HG03097 (cell line): Measurements from ENCODE around the gene SENP1.

Experiments
- ATAC-seq: cut with Tn5 transposase; IDR thresholded peaks from one replicate; pipeline ENCODE4 v1.9.1; 2021; ENCODE audit not compliant: unreplicated experiment, low FRiP score

SENP1 gene

DNA sequence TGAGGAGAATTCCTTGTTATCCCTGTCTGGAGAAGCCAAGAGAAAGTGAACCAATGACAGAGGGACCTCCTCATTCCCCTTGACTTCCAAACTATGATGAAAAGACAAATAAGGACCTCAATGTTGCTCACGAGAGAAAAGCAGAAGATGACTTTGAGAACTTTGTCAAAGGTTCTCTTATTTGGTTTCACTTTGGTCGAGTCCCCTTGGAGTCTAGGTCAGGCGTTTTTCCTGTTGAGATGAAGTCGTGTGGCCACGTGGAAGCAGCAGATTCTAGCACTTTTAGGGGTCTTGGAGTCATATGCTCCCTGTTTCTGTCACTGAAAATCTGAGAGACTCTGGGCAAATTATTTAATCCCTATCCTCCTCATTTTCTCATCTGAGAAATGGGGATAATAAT is 67.8 kb downstream of the SENP1 start:
- ATAC-seq: no peak

DNA sequence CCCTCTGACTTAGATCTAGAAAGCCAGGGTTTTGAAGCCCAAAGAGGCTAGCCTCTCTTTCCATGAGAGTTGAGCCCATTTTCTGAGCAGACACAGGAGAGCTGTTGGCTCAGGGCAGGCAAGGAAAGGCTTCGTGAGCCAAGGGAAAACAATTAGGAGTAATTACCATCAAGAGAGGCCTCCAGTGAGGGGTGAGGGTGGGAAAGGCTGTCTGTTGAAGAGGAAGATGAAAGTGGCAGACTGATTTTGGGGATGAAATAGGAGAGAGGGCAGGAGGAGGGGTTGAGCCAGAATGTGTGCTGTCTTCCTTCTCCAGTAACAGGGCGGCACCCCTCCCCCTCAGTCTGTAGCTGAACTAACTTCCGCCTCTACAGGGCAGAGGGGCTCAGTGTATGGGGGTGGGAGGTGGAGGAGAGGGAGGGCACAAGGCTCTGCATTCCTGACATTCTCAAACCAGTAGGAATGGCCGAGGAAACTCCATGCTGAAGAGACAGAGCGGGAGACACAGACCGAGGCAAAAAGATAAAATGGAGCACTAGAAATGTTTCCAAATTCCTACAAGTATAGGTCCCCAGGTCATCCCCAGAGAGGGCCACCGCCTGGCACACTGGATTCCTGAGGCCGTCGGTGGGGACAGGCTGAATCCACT is 68.5 kb downstream of the SENP1 start:
- no peak for ATAC-seq

DNA sequence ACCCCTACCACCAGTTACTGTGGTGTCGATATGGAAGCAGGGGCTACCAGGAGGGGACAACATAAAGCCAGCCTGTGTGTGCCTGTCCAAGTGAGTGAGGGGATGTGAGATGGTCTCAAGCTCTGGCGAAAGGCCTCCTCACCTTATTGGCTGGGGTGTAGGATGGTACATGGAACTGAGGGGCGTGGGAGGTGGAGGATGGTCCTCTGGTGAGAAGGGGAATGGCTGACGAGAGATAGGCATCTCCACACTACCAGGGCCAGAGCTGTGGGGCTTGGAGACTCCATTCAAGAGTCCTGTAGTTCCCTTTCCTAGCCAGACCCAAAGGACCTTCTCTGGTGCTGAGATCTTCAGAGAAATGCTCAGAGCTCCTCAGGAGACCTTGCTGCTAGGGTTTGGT is 69.1 kb downstream of the SENP1 start:
- no peak for ATAC-seq

DNA sequence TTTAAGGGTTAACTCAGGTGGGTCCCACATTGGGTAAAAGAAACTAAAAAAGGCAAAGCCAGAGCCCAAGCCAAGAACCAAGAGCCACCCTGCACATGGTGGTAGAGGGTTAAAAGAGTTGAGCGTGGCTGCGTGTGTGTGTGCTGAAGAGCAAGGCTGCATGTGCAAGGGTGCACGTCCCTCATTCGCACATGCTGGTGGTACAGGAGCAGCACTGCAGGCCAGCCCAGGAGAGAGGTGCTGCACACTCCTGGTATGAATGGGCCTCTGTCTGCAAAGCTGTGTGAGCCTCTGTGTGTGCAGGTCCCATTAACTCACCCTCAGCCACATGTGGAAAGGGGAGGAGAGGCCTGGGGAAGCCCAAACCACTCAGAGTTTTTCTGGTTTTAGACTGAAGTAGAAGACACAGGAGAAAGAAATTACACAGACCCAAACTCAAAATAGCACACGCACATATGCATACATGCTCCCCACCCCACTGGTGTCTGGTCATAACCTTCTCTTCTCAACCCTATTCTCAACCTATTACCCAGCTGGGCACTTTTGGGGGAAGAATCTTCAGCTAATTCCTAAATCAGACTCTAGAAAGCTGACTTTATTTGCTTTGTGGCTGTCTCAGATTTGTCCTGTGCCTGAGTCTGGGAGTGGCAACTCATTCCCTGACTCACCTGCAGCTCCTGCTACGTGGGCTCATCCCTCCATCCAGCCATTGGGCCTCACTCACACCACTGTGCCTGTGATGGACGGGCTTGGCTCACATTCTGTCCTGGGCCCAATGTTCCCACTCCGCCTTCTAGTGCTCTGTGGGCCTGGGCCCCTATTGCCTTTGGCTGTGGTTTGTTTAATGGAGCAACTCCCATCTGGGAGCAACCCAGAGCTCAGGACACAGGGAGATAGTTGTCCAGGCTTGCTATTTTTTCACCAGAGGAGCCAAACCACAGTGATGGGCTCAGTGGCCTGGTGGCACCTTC is 70.8 kb downstream of the SENP1 start:
- no peak for ATAC-seq

DNA sequence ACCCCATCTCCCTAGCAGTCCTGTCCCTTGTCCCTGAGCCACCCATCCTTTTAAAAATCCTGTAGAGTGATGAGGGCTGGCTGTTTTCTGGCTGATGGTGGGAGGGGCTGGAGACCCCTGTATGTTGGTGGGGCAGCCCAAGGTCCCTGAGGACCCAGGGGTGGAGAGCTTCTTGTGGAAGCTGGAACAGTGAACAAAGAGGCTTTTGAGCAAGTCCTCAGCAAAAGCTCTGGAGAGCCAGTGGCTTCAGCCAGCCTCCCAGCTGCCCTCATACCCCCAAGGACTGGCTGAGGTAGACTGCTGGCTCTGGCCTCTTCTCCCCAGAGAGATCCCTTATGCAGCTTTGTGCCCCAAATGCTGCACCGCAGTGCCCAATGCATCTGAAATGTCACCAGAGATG is 72.4 kb downstream of the SENP1 start:
- ATAC-seq: no peak

DNA sequence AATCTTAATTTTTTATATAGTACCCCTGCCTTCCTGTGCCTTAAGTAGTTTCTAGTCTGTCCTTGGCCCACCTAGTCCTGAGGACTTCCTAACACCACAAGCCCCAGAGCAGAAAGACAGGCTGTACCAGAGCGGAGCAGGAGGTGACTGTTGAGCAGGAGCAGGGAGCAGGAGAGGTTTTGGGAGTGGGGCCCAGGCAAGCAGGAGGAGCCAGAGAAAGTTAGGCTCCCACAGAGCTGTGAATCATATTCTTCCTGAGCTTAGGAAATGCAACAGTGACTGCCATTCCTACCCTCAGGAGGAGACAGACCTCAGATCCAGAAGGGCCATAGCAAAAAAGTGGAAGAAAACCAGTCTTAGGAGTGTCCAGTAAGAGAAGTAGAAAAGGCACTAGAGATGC is 73.3 kb downstream of the SENP1 start:
- ATAC-seq: no peak

DNA sequence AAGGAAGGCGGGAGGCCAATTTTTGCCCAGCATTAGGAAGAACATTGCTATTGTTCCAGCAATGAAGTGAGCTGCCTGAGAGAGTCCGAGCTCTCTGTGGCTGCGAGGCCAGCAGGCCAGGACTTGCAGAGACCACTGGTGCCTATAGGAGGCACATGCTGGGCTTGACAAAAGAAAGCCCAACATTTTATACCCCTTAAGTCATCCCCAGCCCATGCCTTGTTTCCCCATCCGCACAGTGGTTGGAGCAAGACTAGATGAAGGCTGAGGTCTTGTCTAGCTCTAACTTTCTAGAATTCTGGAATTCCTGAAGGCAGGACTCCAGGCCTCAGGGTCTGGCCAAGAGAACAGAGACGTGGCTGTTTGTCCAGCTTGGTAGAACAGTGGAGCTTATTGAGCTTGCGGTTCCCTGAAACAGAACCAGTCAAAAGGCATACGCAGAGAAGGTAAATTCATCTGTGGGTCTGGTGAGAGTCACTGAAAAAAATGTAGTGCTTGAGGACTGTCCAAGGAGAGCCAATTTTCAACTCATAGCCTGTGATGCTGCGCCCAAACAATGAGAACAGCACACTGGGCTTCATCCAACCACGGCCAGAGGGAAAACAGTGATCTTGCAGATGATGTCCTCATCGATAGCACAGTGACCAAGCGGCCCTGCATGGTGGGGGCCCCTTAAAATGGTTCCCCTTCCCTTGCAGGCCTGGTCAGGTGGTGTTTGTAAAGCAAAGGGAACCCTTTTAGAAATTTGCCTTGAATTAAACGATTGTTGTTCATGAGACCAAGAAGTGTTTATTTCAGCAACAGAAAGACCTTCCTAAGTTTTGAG is 74.5 kb downstream of the SENP1 start:
- no peak for ATAC-seq

DNA sequence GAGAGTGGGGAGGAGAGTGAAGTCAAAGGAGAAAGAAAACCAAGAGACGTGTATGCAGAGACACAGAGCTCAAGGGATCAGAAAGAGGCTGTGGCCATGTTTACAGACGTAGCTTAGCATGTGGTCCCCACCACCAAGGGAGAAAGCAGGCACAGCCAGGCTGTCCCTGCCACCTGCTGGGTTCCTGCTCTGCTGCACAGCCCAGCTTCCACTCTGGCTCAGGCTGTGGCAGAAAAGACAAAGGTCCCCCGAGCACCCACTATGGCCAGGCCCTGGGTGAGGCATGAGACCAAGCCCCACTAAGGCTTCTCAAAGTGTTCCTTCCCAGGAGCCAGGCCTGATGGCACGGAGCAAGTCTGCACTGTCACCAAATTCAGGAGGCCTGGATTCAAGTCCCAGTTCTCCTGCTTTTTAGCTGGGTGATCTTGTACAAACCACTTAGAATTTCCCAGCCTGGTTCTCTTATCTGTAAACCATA is 75.7 kb downstream of the SENP1 start:
- ATAC-seq: no peak

DNA sequence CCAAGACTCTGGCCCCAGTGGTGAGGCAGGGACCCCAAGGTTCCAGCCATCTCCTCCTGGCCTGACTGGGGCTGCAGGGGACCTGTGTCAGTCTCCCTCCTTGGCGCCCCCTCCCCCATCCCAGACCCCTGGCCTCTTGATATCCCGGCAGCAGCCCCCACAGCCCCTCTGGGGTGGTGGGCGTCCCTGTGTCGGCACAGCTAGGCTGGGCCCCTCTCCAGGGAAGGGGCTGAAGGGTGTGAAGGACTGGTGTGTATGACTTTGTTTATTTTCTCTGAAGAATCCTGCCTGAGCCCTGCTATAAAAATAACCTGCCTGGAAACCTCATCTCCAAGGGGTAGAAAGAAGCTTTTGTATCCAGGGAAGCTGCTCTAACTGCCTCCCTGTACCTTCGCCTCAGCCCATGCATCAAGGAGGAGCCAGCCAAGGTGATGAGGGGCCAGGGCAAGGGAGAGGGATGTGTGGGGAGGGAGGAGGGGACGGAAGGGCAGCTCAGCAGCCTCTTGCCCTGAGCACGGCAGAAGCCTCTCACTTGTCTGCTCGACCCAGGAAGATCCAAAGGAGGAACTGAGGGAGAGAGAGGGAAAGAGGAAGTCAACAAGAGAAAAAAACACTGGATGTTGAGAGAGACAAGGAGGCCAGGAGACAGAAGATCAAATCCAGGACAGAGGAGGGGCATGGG is 76.2 kb downstream of the SENP1 start:
- ATAC-seq: no peak

DNA sequence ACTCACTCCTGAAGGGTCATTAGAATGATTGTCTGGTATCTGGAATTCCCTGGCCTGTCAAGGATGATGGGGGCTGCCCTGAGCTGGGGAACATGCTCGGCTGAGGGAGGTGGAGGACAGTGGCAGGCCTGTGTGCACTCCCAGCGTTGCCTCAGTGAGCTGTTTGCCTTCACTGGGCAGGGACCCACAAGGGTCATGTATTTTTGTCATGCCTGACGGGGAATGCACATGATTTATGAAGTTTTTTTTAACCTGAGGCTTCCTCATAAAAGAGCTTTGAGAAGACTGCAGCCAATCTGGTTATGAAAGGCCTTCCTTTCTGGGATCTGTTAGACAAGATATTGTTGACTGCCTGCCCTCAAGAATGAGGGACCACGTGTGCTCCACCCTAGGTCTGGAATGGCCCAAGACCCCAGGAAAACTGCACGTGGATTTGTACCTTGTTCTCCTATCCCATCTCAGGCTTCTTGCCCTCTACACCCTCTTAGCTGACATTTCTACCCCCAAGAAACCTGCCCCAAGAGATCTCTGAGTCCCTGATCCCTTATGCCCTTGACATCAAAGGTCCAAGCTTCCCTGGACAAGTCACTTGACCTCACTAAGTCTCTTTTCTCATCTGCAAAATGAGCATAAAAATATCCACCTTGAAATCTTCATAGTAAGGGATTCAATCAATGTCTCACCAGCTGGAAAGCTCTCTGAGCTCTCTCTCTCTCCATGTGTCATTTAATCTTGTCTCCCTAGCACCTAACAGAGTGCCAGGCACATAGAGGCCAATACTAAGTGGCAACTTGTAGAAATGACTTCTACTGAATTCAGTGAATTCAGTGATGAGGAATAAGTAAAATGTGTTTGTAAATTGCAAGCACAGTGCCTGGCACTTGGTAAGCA is 77.1 kb downstream of the SENP1 start:
- ATAC-seq: no peak

DNA sequence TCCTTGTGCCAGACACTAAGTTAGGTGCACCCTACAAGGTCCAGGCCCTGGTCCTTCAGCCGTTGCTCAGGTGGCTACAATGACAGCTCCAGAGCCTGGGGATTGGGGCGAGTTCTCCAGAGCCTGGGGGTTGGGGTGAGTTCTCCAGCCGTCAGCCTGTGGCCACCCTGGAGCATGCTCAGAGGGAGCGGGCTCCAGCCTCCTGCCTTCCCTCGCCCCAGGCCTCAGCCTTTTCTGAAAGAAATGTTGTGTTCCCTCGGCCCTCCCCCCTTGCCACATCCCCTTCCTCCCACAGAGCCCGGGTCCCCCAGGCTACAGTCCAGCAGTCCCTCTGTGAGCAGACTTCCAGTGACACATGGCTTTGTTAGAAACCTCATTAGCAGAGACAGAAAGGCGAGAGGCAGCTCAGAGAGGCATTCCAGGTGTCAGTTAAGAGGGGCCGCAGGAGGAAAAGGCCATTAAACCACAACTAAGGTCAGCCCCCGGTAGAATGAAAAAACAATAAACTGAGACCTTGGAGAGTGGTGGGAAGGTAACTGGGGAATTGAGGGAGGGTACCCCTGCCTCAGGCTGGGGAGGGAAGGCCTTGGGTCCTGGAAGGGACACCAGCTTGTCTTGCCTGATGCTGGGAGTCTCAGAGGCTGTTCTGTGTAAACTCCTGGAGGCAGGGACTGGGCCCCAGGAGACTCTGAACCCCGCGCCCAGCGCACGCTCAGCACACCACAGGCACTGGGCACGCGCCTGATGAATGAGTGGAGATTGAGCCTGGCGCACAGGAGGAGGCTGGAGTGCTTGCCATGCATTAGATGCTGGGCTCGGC is 78.5 kb downstream of the SENP1 start:
- no peak for ATAC-seq

DNA sequence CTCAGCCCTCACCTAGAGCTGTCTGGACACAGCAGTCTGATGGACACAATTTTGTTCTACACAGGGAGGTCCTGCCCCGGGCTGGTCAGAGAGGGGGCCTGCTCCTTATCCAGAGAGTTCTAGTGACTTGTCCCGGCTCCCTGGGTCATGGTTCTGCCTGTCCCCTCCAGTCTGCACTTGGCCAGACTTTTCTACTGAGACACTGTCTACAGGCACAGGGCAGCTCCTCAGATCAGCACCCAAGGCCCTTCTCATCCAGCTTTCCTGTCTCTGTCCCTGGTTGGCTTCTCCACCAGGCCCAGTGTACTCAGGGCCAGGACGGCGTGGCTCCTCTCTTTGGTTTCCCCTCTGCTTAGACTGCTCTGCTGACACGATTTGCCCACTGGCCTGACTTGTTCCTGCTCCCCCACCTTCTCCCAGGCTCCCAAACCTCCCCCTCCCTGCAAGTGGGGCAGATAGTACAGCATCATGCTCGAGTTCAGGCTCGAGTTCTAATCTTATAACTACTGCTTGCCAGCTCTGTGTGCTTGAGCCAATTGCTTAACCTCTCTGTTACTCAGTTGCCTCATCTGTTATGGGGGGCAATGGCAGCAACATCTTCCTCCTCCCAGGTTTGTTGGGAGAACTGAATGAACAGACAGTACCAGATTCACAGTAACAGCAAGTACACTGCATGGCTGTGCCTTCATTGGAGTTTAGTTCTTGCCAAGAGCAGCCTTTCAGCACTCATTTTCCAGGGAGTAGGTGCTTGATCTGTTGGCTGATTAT is 79.6 kb downstream of the SENP1 start:
- ATAC-seq: no peak

DNA sequence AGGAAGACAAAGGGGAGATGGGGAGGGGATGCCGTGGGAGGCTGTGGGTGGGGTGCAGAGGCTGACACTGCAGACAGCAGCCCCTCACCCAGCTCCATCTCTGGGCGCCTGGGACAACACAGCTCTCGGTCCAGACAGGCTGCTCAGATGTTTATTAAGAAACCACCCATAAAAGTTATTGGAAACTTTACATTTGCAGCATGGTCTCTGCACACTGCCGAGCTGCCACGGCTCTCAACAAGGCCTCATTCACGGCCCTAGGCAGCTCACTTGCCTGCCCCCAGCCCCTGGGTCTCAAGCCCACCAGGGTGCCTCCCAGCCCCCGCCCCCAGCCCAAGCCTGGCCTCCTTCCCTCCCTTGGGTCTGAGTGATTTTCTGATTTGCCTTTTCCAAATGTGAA is 80.6 kb downstream of the SENP1 start:
- no peak for ATAC-seq

DNA sequence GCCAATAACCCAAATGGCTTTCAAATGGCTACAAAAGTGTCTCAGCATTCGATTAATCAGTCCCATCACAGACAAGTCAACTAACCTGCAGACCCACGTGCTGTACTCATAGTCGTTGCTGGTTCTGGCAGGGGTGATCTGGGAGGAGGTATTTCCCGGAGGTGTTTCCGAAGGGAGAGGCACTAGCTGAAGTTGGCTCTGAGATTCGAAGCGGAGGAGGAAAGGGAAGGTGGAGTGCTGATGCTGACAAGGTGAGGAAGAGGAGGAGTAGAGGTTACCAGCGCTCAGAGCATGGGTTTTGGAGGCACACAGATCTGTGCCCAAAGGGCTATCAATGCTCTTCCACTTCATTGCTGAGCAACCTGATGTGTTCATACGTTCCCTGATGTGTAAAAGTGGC is 81.1 kb downstream of the SENP1 start:
- ATAC-seq: no peak

DNA sequence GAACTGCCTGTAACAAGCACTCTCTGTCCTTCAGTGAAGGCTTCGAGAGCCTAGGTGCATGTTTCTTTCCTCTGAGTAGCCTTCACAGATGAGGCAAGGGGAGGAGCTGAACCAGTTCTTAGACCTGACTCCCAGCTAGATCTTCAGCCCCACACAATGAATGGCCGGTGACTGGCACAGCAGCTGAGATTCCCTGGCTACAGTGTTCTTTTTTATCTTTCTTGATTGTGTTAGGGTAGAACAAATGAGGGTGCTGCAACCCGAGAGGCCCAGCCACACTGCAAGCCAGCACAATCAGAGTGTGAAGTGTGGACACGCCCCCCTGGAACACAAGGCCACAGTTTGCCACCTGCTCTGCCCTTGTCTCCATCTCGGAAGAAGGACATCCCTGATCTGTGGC is 82.5 kb downstream of the SENP1 start:
- no peak for ATAC-seq

DNA sequence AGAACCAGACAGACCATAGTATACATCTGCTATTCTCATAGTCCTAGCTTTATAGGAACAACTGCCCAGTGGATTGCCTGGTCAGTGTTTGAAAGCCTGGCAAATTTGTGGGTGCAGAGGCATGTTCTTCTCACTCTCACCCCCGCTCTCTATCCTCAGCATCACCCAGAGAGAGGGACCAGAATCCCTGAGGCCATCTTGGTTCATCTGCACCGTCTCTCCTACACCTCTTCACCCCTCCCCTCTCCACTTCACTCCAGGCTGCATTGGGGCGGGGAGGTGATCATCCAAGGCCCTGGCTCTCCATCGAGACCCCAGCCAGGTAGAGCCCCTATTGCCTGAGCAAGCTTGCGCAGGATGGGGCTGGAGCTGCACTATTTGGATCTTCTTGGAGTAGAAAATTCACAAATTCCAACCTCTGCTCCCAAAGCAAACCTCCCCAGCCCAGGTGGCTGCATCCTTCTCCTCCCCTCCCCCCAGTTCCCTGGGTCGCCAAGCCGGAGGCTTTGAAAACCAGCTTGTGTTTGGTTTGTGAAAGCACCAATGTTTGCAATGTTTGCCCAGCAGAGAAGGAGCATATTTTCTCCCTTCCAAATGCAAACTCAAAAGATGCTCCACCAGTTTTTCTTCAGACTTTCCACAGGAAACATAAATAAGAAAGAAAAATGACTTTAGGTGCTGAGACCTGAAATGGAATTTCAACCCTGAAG is 83.0 kb downstream of the SENP1 start:
- no peak for ATAC-seq

DNA sequence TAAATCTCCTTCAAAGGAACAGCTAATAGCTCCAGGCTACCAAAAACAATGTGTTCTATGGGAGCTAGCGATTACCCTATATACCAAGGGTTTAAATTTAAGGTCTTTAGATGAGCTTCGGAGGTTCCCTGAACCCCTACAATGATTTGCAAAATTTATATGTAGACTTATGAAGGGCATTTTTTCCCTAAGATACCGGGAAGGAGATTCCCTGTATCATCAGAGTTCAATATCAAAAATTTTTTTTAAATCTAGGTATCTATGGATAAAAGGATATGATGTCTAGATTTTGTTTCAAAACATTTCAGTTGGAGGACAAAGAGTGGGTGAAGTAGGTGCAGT is 83.7 kb downstream of the SENP1 start:
- ATAC-seq: no peak
